ENCODE data around the gene SPRYD7.
"Not testable (repeated sequence)": the region's sequence is repeated elsewhere in the genome, so short reads cannot be mapped to it uniquely, and the experiment has no call there.

The SPRYD7 gene, protein sequence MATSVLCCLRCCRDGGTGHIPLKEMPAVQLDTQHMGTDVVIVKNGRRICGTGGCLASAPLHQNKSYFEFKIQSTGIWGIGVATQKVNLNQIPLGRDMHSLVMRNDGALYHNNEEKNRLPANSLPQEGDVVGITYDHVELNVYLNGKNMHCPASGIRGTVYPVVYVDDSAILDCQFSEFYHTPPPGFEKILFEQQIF

DNA sequence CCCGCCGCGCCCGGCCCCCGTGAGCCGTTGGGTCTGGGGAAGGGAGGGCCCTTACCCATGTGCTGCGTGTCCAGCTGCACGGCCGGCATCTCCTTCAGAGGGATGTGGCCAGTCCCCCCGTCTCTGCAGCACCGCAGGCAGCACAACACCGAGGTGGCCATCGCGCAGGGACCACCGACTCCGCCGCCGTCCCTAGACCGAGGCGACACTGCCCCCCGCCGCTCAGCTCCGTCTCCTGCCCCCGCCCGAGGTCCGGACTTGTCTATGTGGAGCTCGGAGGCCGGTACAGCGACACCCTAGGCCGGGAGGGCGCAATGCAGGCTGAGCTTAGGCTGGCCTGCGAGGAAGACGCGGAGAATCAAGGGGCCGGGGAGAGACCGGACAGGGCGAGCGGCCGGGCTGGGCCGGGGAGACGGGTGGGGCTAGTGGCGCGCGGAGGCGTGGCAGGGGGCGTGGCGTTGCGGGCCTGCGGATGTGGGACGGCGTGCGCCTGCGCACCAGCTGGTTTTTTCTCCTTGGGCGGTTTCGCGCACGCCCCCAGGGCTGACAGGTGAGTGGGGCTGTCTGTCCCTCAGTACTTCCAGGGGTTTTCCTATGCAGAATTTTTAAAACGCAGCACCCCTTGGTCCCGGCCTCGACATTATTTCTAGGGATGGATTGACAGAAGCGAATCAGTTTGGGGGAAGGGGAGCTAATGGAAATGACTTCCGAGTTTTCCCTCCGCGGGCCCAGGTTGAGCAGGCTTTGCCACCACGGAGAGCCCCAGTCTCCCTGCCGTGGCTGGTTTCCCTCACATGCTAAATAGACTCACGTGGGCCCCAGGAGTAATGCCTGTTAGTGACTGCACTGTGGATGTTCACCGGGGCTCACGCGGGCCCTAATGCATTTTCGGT lies at the start of gene SPRYD7:
SPRYD7 (minus strand) TSS at position 266 of the 893 bp plus-strand sequence; CDS start at position 161, 105 bp downstream.
- peak; percentile 90 for DNase-seq

DNA sequence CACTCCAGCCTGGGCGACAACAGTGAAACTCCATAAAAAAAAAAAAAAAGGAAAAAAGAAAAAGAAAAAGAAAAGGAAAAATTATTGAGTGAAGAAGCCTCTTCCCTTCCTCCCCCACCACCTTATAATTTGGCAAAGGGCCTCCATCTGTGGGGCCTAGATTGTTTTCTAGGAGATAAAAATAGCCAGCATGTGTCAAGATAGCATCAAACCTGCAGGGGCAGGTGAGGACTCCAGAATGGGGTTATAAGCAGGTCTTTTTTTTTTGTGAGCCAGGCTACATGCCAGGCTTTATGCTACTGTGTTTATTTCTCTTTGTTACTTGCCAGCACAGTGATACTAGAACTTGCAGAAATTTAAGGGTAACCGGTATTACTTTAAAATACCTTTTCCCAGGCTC lies 49.0 kb upstream of the SPRYD7 start:
- no peak for DNase-seq

DNA sequence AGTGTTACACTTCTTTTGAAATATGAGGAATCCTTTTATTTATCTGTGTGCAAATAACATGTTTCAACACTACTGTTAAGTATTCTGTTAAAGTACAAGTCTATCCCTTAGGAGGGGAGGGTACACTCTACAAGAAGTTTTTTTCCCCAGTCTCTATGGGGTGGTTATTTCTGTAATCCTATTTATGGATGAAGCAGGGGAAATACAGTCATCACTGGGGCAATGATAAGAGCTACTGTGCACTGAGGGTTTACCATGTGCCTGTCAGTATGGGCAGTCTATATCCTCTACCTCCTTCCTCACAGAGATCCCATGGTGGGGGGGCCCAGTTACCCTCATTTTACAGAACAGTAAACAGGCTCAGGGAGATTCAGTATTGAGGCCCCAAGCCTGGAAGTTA lies 44.1 kb upstream of the SPRYD7 start:
- no peak for DNase-seq

DNA sequence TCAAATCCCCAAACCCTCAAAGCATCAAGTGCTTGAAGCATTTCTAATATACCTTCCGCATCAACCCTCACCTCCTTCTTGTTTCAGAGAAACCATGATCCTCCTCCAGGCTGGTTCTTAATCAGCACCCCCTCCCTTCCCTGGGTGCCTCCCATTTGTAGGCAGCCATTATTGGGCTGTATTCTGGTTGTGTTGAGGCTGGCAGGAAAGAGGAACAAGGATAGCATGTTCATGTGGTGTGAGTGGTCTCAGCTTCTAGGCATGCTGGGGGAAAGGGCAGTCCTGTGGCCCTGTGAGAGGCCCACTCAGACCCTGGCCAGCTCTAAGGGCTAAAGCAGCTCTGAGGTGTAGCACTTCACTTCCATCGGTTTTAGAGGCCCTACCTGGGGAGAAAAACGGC lies 41.9 kb upstream of the SPRYD7 start:
- DNase-seq: no peak

DNA sequence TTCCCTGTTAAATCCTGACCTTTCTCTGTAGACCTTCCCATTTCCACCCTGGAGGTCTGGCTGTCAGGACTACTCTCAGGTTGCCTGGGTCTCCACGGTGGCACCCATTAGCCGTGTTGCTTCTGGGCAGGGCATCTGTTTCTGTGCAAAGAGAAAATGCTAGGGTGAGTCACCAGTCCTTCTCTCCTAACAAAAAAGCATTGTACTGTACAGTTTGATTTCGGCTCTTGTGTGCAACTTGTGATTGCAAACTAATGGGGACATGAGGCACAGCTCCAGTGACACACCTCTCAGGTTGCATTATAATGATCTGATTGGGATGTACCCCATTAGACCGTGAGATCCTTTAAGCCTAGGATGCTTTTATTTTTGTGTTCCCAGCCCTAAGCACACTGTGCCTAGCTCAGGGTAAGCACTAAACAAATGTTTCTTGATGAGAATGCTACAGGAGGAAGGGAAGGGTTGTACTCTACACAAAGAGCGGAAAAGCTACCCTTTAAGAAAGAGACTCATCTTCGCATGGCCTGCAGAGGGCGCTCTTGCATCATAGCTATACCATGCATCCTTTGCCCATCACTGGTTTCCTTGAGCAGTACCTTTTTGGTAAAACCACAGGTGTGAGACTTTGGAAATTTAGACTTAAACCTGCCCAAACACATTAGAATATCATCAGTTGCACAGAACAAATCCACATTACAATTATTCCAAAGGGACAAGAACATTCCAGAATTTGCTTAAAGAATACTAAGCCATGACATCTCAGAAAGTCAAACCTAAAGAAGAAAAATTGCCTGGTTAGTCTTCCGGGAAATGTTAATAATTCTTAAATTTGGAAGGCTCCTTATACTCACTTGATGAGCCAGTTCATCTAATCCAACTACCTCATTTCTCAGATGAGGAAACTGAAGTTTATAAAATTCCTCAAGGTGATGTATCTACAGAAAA lies 40.4 kb upstream of the SPRYD7 start:
- DNase-seq: peak; percentile 64

DNA sequence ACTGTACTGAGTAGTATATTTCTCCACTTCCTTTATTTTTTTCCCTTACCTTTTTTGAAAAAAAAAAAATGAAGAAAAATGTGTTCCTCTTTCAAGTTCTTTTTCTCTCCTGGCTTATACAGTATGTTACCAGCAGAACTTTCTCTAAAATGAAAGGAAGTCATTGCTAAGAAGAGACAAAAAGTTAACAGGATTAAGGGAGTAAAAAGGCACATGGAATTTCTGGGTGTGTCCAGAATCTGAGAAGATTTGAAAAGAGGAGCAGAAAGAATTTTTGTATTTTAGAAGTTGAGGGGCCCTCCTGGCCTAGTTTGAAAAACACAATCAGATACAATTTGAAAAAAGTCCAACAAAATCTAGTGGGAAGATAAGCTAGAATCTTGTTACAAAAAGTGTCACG lies 39.7 kb upstream of the SPRYD7 start:
- DNase-seq: no peak

DNA sequence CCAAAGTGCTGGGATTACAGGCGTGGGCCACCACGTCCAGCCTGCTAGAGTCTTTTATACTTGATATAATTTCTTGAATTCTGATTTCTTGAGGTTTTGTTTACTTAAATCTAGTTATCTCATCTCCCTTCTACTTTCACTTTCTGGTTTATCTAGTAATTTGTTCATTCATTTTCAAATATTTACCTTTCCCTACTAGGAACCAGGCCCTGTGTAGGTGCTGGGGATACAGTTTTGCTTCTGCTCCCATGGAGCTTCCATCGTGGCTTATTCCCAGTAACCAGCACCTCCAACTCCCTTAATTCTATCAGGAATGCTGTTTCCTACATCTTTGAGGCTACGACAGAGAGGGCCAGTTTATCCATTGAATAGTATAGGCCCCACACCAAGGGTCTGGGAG lies 36.6 kb upstream of the SPRYD7 start:
- DNase-seq: no peak

DNA sequence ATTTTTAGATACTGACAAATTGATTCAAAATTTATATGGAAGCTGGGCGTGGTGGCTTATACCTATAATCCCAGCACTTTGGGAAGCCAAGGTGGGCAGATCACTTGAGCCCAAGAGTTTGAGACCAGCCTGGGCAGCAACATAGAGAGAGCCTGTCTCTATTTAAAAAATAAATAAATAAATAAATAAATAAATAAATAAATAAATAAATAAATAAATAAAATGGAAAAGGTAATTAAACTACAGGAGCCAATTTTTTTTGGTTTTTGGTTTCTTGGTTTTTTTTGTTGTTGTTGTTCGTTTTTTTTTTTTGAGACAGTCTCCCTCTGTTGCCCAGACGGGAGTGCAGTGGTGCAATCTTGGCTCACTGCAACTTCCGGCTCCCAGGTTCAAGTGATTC lies 31.3 kb upstream of the SPRYD7 start:
- DNase-seq: no peak

DNA sequence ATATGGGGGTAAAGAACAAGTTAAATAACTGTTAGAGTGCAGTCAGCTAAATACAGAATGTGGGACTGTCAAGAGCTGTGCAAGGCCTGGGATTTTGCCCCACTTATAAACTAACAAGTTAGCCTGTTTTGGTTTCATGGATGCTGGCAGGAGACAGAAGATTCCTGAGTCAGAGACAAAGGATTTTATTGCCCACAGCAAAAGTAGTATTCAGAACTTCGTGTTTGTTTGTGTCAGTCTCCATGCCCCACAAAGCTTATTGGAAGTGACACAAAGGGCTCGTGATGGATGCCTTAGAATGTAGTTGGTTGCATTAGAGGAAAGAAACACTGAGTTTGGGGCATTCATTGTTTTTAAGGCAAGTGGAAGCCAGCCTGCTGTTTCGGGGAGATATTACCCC lies 22.2 kb upstream of the SPRYD7 start:
- no peak for DNase-seq

DNA sequence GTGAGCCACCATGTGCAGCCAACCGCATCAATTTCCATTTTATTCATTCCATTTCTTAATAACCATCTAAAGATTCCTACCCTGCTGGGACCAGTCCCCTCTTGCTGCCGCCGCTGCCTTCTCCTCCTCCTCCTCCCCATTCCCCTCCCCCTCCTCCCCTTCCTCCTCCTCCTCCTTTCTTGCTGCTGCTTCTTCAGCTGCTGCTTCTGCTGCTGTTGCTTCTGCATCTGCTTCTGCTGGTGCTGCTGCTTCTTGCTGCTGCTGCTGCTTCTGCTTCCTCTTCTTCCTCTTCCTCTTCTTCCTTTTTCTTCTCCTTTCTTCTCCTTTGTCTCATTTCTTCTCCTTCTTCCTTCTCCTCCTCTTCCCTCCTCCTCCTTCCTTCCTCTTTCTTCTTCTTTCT lies 20.0 kb upstream of the SPRYD7 start:
- DNase-seq: no peak

DNA sequence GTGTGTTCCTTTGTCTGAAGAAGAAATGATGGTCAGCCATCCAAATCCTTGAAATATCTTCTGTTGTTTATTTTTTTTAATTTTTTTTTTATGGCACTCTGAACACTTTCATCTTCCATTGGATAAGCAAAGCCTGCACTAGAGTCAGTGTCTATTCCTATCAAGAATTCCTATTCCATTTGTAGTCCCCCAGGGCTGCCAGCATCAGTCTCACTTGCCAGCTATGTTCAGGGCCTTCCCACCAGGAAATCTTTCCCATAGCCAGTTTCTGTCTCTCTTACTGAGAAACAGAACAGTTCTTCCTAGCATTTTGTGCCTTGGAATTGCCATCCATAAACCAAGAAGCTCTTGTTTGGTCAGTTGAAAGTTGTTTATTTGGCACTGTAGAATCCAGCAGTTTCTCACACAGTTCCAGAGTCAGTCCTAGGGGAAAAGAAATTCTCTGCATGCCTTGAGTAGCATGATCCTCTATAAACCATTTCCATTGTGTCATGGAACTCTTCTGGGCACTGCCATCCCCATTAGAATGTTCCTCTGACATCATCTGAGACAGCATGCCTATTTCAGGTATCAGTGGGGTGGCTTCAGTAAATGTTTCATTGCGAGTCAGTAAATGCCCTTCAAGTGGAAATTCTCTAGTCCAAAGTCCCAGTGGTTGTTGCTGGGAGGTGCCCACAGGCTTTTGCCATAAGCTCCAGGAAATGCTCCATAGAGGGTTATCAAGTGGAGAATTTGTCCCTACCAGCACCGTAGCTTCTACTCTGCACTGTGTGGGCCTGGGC lies 18.7 kb upstream of the SPRYD7 start:
- DNase-seq: no peak

DNA sequence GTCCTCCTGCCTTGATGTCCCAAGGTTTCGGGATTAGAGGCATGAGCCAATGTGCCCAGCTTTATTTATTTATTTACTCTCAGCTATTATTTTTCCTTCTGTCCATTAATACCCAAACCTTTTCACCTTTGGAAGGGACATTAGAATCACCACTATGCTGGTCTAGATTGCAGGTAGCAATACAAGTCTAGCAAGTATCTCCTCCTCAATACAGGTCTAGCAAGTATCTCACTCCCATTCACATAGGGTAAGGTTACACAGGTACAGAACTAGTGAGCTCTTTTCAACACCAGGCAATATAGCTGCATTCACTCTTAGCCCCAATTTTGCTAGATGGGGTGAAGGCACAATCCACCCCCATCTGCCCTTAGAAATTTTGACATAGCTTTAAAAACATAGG lies 17.4 kb upstream of the SPRYD7 start:
- no peak for DNase-seq

DNA sequence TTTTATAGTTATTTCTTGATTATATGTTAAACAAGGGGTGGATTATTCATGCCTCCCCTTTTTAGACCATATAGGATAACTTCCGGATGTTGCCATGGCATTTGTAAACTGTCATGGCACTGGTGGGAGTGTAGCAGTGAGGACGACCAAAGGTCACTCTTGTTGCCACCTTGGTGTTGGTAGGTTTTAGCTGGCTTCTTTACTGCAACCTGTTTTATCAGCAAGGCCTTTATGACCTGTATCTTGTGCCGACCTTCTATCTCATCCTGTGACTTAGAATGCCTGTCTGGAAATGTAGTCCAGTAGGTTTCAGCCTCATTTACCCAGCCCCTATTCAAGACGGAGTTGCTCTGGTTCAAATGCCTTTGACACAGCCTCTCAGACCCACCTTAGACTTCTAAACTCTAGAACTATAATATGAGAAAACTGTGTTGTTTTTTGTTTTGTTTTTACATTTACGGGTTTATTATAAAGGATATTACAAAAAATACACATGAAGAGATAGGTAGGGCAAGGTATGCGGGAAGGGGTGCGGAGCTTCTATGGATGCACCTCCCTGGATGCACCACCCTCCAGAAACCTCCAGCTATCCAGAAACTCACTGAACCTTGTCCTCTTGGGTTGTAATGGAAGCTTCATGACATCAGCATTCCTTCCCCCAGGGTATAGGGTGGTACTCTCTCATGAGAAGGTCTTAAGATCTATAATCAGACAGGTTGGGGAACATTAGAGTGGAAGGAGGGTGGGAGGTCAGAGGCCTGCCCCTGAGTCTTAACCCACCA lies 15.8 kb upstream of the SPRYD7 start:
- DNase-seq: no peak

DNA sequence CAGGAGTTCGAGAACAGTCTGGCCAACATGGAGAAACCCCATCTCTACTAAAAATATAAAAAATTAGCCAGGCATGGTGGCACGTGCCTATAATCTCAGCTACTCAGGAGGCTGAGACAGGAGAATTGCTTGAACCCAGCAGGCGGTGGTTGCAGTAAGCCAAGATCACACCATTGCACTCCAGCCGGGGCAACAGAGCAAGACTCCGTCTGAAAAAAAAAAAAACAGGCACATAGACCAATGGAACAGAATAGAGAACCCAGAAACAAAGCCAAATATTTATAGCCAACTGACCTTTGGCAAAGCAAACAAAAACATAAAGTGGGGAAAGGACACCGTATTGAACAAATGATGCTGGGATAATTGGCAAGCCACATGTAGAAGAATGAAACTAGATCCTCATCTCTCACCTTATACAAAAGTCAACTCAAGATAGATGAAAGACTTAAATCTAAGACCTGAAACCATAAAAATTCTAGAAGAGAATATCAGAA lies 12.7 kb upstream of the SPRYD7 start:
- DNase-seq: not testable (repeated sequence)

DNA sequence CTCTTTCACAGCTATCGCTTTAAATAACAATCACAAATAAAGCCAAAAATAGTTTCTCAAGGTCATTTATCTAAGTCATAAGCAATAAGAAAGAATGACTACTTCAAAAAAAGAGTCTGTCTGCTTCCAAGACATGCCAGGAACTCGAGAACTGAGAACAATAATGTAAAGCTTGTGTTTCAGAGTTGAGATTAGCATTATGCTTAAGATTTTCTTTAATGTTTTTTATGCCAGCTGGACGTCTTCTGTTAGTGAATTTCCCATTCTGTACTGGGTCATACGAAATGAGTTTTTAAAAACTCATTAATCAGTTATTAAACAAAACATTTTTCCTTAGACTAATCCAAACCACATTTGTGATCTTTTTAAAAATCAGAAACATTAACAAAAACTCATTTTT lies 3.2 kb upstream of the SPRYD7 start:
- DNase-seq: no peak

DNA sequence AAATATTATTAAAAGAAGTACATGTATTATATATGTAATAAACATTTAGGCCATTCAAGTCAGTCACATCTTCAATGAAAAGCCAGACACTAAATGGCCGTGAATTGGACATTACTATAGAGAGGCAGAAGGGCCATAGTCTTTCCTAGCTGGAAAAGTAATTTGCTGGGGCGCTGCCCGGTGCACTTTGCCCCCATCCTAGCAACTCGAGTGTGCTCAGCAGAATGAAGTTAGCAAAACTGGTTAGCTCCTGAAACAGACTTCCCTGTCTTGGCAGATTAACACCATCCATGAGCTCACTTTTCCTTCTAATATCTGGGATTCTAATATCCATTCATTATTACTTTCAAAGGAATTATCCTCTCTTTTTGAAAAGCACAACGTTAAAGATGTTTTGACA lies 2.8 kb upstream of the SPRYD7 start:
- no peak for DNase-seq

DNA sequence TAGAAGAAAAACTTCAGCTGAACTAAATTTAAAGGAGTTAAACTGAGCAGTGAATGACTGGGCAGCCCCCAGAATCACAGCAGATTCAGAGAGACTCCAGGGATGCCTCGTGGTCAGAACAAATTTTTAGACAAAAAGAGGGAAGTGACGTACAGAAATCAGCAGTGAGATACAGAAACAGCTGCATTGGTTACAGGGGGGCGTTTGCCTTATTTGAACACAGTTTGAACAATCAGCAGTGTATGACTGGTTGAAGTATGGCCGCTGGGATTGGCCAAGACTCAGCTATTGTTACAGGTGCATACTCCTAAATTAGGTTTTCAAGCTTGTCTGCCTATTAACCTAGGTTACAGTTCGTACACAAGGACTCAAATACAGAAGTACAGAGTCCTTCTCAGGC lies 2.2 kb upstream of the SPRYD7 start:
- no peak for DNase-seq

DNA sequence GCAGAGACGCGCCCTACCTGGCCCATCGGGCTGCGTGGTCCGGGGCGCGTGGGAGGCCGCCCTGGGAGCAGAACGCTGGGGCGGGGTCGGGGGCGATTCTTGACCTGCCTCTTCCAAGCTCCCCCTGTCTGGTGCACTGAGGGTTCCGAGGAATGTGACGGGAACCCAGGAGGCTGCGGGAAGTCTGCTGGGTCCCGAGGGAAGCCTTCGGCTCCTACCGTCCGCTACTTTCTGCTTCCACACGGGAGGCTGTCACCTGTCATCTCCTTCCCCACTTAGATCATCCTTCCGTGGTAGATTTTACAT lies 781 bp upstream of the SPRYD7 start:
- no peak for DNase-seq

DNA sequence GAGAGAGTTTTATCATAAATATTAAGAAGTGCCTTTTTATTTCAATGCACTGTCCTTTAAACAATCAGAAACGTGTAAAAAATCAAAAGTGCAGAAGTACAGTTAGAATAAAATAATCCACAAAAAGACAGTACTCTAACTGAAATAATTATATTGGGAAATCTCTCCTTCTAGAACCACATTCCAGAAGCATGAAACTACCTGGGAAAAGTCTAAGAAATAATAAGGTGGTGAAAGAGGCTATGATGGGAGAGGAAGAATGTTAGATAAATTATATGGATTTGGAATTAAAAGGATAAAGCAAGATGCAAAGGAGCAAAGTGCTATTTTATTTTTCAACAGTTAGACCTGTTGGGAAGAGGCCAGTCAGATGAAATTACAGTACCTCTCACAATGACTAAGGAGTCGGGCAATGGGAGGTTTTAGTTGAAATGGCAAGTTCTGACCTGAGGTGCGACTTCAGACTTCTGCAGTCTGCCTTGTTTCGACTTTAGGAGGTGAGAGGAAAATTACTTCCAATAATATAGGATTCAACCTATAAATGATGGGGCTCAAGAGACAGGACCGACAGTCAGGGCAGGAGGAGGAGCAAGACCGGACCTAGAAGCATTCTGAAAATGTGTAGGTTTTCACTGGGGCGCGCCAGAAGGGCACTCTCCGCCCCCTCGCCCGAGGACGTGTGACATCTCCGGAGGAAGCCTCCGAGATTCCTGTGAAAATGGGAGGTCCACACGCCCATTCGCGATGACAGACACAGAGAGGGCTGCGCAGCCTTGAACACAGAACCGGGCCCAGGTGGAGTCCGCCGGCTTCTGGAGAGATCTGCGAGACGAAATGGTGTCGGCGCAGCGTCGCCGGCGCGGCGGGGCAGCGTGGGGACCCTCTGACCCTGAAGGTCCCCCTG lies 717 bp downstream of the SPRYD7 start:
- no peak for DNase-seq

DNA sequence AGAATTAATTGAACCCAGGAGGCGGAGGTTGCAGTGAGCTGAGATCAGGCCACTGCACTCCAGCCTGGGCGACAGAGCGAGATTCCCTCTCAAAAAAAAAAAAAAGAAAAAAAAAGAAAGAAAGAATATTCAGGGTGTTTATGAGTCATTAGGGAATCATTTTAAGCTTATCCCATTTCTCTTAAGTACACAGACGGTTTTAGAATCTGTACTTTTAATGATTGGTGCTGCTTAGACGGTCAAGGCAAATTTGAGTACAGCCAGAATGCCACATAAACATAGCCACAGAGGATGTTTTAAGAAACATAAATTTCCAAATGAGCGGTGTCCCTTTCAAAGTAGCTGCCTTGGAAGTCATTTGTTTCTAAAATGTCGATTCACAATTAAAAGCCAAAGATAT lies 2.6 kb downstream of the SPRYD7 start:
- DNase-seq: no peak

DNA sequence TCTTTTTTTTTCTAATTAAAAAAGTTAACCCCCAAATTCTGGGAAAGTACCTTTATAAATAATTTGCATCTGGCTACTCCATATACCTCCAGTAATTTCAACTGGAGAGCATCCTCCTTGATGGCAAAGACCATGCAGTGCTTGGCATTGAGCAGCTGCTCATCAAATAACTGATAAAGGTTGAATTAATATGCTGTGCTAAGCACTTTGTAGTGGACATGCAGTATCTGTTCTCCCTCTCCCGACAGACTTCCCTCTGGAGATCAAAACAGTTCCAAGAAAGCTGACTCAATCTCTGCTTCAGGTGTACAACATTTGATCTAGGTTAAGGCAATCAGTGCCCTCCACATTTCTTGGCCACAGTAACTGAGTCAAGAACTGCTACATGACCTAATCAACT lies 3.3 kb downstream of the SPRYD7 start:
- DNase-seq: no peak

Measured in NCI-H2107 (cell line).